ENCODE results near the gene PITRM1. TPM values are rescaled to one million over a fixed set of nuclear protein-coding genes. Genes with fewer than 3 reads are reported as not detected.

PITRM1 gene
- polyA plus RNA-seq, 1 of the 3 experiments (the other 2 are of a cell fraction): 79.6 TPM

DNA sequence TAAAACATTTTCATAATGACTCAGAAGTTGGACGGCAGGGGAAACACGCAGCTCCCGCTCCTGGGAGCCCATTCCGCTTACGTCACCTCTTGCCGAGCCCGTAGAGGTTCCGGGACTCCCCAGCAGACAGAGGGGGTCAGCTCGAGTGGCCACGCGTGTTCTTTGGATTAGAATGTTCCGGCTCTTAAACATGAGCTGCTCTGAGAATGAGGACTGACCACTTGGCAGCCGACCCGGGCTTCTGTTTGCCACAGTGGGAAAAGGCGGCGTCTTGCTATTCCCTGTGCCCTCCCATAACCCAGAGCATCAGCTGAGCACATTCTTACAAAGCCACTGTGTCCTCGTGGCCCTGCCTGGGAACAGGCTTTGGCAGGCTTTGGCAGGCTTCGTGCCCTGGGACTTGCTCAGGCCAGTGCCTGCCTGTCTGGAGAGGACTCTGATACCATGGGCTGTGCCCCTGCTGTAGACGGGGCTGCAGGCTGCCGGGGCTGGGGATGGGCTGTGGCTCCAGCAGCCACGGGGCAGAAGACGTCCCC is 65.1 kb downstream of the PITRM1 start:
- Histone ChIP-seq H3K9me3 (no peaks in the 10 kb centered on the region), H3K79me2 (ENCODE audit: insufficient read depth) (peaks cover 56% of the 10 kb centered on the region), H3F3A (replicated peaks; ENCODE audit: insufficient read depth) (peaks cover 34% of the 10 kb centered on the region), H3K4me3 (ENCODE audit: low read depth in 2 of 2, low read length in 1 of 2) (no peak overlapping the region), H3K27me3 (ENCODE audit: insufficient read depth) (no peaks in the 10 kb centered on the region), H3K9ac (peak overlapping the region; percentile 73), H3K4me1 (ENCODE audit: control insufficient read depth in 1 of 2, insufficient read depth in 2 of 2, low read depth in 1 of 2, low read length in 1 of 2) (peaks cover 6 to 12% of the 10 kb centered on the region in 2 experiments; a peak in 2 of 4 replicates), H3K9me2 (no peaks in the 10 kb centered on the region), H3K4me2 (peak overlapping the region; percentile 39; the same call in 1 of the 2 replicates), H2AFZ (ENCODE audit: low read depth) (no peak overlapping the region), H3K27ac (ENCODE audit: low read depth in 2 of 2, low read length in 1 of 2) (peak overlapping the region; percentile 60 to 97), H3K36me3 (replicated peaks in 1 of 2; ENCODE audit: control insufficient read depth in 1 of 2, insufficient read depth in 2 of 2, low read length in 1 of 2) (peaks cover 56 to 59% of the 10 kb centered on the region in 2 experiments), H4K20me1 (ENCODE audit: insufficient read depth) (no peaks in the 10 kb centered on the region; the same call in 1 of the 2 replicates)
- no peak for DNase-seq
- 65% methylated on average over 18 of the region's 22 CpGs for WGBS (ENCODE audit: low lambda C conversion rate)
- POLR2A ChIA-PET: no interaction called here
- CTCF ChIA-PET: interaction anchor here (1.2 kb wide), 1 partner anchor 12 kb away, joined by 3 read pairs; no protein-coding TSS in a partner anchor
- TF ChIP-seq RFX5 (IDR thresholded peaks at IDR 0.05; ENCODE audit: low read length) (no peak), EP300 (IDR thresholded peaks at IDR 0.05; ENCODE audit: borderline replicate concordance in 1 of 2, low read depth in 1 of 2, low read length in 1 of 2) (peak in 1 of 2 experiments; percentile 59; a peak in 1 of 4 replicates), GATA2 (CRISPR knock-in tag; IDR thresholded peaks at IDR 0.05) (no peak), CHD2 (IDR thresholded peaks at IDR 0.05; ENCODE audit: low read length, partially characterized antibody) (no peak), RCOR1 (IDR thresholded peaks at IDR 0.05; ENCODE audit: low read length) (no peak), NFIC (IDR thresholded peaks at IDR 0.05; ENCODE audit: borderline replicate concordance) (peak; percentile 45), TEAD4 (IDR thresholded peaks at IDR 0.05; ENCODE audit: borderline replicate concordance, insufficient read depth) (peak; percentile 54; the same call in 1 of the 2 replicates), MEF2A (IDR thresholded peaks at IDR 0.05; ENCODE audit: borderline replicate concordance, low read depth) (no peak), MAX (IDR thresholded peaks at IDR 0.05; ENCODE audit: low read depth) (peak; percentile 90), TAF1 (IDR thresholded peaks at IDR 0.05; ENCODE audit: borderline replicate concordance, low read depth, low read length) (no peak), YY1 (IDR thresholded peaks at IDR 0.05; ENCODE audit: low read depth) (no peak), TCF12 (IDR thresholded peaks at IDR 0.05) (peak; percentile 65), SMC3 (IDR thresholded peaks at IDR 0.05; ENCODE audit: low read depth, low read length) (no peak), JUND (IDR thresholded peaks at IDR 0.05) (peak; percentile 67), PBX3 (IDR thresholded peaks at IDR 0.05) (peak; percentile 35; the same call in 1 of the 2 replicates), FOXJ3 (CRISPR knock-in tag; IDR thresholded peaks at IDR 0.05) (no peak), POLR2AphosphoS5 (IDR thresholded peaks at IDR 0.05; ENCODE audit: low read depth, low read length) (peak; percentile 26; the same call in 1 of the 2 replicates), FOSL2 (IDR thresholded peaks at IDR 0.05; ENCODE audit: borderline replicate concordance, low read depth) (peak; percentile 68; the same call in 1 of the 2 replicates)
- TF ChIP-seq, protein P1, sequence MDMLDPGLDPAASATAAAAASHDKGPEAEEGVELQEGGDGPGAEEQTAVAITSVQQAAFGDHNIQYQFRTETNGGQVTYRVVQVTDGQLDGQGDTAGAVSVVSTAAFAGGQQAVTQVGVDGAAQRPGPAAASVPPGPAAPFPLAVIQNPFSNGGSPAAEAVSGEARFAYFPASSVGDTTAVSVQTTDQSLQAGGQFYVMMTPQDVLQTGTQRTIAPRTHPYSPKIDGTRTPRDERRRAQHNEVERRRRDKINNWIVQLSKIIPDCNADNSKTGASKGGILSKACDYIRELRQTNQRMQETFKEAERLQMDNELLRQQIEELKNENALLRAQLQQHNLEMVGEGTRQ (IDR thresholded peaks at IDR 0.05; ENCODE audit: borderline replicate concordance, low read depth, low read length): no peak
